Bronchial epithelial cell (primary cell): ENCODE data around the gene DAGLA. TPM values are rescaled to one million over a fixed set of nuclear protein-coding genes. Genes with fewer than 3 reads are reported as not detected.

Experiments
- DNase-seq: peaks from one replicate; pipeline ENCODE4 v3.0.0-alpha.2; 2010; ENCODE audit warnings: low read depth
- FAIRE-seq: peaks from 2 replicates; lab custom pipeline; 2011; peaks lifted over from hg19 to GRCh38; lab: Jason Lieb, UNC
- H3K27me3 ChIP-seq: 2 replicates; pipeline ENCODE4 v1.5.1; 2011; ENCODE audit warnings: low read length; ENCODE audit not compliant: control insufficient read depth, insufficient read depth
- H3K36me3 ChIP-seq: 2 replicates; pipeline ENCODE4 v1.5.1; 2011; ENCODE audit warnings: low read length; ENCODE audit not compliant: control insufficient read depth, insufficient read depth
- H3K4me3 ChIP-seq: 2 replicates; pipeline ENCODE4 v1.5.1; 2011; ENCODE audit warnings: mild to moderate bottlenecking, low read depth, low read length, control low read depth
- total RNA-seq: library from RNA; depleted of rRNA; stranded (reverse); fragments of >200 nt; gene quantifications from 2 replicates; pipeline ENCODE4 v1.2.1, GENCODE V29; 2014
- TF ChIP-seq, protein P1 (sequence below): IDR thresholded peaks from 2 replicates; pipeline ENCODE4 v1.5.1; 2011; ENCODE audit warnings: mild to moderate bottlenecking, moderate library complexity, low read length, control low read depth, inconsistent platforms; ENCODE audit not compliant: insufficient read depth, severe bottlenecking

DAGLA gene, protein sequence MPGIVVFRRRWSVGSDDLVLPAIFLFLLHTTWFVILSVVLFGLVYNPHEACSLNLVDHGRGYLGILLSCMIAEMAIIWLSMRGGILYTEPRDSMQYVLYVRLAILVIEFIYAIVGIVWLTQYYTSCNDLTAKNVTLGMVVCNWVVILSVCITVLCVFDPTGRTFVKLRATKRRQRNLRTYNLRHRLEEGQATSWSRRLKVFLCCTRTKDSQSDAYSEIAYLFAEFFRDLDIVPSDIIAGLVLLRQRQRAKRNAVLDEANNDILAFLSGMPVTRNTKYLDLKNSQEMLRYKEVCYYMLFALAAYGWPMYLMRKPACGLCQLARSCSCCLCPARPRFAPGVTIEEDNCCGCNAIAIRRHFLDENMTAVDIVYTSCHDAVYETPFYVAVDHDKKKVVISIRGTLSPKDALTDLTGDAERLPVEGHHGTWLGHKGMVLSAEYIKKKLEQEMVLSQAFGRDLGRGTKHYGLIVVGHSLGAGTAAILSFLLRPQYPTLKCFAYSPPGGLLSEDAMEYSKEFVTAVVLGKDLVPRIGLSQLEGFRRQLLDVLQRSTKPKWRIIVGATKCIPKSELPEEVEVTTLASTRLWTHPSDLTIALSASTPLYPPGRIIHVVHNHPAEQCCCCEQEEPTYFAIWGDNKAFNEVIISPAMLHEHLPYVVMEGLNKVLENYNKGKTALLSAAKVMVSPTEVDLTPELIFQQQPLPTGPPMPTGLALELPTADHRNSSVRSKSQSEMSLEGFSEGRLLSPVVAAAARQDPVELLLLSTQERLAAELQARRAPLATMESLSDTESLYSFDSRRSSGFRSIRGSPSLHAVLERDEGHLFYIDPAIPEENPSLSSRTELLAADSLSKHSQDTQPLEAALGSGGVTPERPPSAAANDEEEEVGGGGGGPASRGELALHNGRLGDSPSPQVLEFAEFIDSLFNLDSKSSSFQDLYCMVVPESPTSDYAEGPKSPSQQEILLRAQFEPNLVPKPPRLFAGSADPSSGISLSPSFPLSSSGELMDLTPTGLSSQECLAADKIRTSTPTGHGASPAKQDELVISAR
- under 0.01 and 0.13 TPM in 2 replicates for total RNA-seq

DNA sequence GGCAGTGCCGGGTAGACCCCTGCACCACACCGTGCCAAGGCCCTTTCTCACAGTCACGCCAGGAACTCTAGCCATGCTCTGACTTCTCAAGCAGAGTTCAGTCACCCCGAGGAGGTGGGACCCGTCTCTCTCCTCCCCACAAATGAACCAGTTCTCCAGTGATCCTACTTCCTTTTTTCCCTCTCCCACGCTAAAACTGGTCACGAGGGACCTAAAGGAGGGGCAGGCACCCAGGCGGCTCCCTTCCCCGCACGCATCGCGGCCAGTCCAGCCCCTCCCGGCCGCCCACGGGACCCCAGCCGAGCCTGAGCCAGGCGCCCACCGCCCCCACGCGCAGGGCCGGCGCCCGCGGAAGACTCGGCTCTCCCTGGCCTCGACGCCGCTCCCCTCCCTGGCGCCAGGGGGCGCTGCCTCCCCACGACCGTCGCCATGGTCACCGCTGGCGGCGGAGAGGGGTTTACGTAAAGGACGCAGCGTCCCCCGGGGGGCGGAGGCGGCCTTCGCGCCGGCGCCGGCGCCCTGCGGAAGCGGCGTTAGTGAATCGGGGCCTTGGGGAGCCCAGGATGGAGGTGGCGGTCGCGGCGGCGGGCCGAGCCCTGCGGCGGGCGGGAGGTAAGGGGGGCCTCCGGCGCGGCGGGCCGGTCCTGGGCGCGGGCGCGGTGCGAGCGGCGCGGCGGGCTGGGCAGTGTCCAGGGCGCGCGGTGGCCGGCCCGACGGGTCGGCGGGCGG, at the start of gene DAGLA:
Gene DAGLA, plus strand, starts transcription at position 499 of the 729 bp plus-strand sequence. CDS start 39,765 bp downstream, outside the sequence.
- FAIRE-seq (no peak), DNase-seq (no peak)
- TF ChIP-seq, protein P1, sequence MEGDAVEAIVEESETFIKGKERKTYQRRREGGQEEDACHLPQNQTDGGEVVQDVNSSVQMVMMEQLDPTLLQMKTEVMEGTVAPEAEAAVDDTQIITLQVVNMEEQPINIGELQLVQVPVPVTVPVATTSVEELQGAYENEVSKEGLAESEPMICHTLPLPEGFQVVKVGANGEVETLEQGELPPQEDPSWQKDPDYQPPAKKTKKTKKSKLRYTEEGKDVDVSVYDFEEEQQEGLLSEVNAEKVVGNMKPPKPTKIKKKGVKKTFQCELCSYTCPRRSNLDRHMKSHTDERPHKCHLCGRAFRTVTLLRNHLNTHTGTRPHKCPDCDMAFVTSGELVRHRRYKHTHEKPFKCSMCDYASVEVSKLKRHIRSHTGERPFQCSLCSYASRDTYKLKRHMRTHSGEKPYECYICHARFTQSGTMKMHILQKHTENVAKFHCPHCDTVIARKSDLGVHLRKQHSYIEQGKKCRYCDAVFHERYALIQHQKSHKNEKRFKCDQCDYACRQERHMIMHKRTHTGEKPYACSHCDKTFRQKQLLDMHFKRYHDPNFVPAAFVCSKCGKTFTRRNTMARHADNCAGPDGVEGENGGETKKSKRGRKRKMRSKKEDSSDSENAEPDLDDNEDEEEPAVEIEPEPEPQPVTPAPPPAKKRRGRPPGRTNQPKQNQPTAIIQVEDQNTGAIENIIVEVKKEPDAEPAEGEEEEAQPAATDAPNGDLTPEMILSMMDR, result peak; percentile 91
- peaks cover 32% of the 10 kb centered on the region for H3K27me3 ChIP-seq
- no peaks in the 10 kb centered on the region for H3K36me3 ChIP-seq
- peak within 1 kb of the TSS; percentile 33 for H3K4me3 ChIP-seq

DNA sequence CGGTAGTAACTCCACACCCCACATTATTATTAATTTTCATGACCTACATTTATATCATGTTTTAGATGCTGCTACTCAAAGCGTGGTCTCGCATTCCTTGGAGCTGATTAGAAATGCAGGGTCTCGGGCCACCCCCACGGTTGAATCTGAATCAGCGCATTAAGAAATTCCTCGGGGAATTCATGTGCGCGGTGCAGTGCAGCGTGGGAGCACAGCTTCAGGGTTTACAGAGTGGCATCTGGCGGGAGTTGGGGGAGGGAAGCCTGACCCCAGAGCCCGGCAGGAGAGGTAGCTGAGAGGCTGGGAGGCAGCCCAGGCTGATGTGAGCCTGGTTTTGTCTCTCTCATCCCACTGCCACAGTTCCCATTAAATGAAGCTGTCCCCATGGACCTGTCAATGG, 48.1 kb upstream of the DAGLA start:
- H3K4me3 ChIP-seq, result no peak overlapping the region
- no peaks in the 10 kb centered on the region for H3K36me3 ChIP-seq
- DNase-seq (no peak), FAIRE-seq (no peak)
- peaks cover 2% of the 10 kb centered on the region for H3K27me3 ChIP-seq
- TF ChIP-seq, protein P1, result no peak

DNA sequence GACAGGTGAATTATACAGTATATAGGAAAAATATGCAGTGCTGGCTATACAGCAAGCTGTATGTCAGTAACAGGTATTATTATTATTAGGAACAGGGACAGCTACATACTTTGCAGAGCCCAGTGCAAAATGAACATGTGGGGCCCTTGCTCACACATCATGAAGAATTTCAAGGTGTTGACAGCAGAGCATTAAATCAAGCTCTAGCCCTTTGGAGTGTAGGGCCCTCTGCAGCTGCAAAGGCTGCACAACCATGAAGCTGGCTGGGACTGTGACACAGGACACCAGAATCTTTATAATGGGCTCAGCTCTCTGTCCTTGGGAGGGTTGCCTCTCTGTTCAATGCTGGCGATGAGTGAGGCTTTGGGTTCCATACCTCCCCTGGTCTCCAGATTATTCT, 44.9 kb upstream of the DAGLA start:
- Histone ChIP-seq H3K27me3 (peaks cover 2% of the 10 kb centered on the region), H3K36me3 (no peaks in the 10 kb centered on the region), H3K4me3 (no peak overlapping the region)
- DNase-seq (no peak), FAIRE-seq (no peak)
- TF ChIP-seq, protein P1, result no peak

DNA sequence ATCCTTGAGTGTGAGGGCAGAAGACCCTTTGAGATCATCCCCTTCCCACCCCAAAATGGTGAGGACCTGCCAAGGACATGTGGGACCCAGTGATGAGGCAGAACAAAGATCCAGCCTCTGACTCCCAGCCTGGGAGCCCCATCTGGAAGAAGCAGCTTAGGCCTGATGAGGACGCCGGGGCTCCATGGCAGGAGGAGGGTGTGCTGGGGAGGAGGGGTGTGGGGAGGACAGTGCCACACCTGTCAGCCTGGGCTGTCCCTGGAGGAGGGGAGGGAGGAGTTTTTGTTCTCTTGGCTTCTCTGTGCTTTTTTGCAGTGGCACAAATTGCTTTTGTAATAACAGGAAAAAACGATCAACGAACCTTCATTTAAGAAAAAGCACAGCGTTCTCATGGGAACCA, 44.4 kb upstream of the DAGLA start:
- TF ChIP-seq, protein P1, result no peak
- peaks cover 2% of the 10 kb centered on the region for H3K27me3 ChIP-seq
- H3K4me3 ChIP-seq, result no peak overlapping the region
- no peaks in the 10 kb centered on the region for H3K36me3 ChIP-seq
- FAIRE-seq (no peak), DNase-seq (no peak)

DNA sequence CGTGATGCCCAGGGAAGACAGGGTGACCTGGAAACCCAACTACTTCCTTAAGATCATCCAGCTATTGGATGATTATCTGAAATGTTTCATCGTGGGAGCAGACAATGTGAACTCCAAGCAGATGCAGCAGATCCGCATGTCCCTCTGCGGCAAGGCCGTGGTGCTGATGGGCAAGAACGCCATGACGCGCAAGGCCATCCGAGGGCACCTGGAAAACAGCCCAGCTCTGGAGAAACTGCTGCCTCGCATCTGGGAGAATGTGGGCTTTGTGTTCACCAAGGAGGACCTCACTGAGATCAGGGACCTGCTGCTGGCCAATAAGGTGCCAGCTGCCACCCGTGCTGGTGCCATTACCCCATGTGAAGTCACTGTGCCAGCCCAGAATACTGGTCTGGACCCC, 43.5 kb upstream of the DAGLA start:
- no peak for DNase-seq
- no peak for FAIRE-seq

More for the DNA sequence above, 43.5 kb upstream of the DAGLA start:
- no peaks in the 10 kb centered on the region for H3K36me3 ChIP-seq
- peaks cover 2% of the 10 kb centered on the region for H3K27me3 ChIP-seq
- H3K4me3 ChIP-seq, result no peak overlapping the region
- TF ChIP-seq, protein P1, result no peak
